ENCODE measurements around the gene RCSD1. TPM values are rescaled to one million over a fixed set of nuclear protein-coding genes. Genes with fewer than 3 reads are reported as not detected.

RCSD1 gene
- total and polyA plus RNA-seq, 2 of the 13 experiments (the other 11 are each of a cell fraction or from before 2014, with no cell fraction given): not detected

DNA sequence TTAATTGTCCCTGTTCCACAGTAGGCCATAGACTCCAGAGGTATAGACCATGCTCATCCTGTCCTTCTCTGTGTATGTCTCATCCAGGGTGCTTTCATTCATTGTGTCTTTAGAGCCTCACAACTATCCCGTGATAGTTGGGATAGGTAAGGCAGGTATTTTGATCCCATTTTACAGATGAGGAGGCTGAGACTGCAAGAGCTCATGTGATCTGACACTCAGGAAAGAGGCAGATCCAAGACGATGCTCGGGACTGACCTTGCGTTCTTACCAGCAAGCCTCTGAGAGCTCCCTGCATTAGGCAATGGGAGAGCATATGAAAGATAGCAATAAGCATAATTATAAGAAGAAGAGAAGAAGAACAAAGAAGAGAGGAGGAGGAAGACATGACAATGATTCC is 42.8 kb downstream of the RCSD1 start (continued):
- TF ChIP-seq ZFP36L2 (CRISPR knock-in tag; IDR thresholded peaks at IDR 0.05) (no peak), ZNF879 (CRISPR knock-in tag; IDR thresholded peaks at IDR 0.05) (no peak), ZNF205 (CRISPR knock-in tag; IDR thresholded peaks at IDR 0.05) (no peak), TOE1 (CRISPR knock-in tag; IDR thresholded peaks at IDR 0.05) (no peak)

DNA sequence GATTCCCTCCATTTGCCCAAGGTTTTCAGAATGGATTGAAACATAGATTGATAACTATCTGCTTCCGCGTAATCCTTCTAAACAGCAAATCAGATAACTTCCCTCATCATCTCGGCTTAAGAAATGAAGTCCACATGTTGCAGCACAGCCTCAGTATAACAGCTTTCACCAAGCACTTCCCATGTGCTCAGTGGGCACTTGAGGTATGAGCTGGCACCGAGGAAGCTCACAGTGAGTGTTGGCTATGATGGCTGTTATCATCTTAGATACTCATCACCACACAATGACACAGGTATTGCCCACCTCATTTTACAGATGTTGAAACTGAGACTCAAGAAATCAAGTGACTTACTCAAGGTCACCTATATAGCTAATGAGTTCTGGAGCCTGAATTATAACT is 43.2 kb downstream of the RCSD1 start:
- intact Hi-C loops (cut with micrococcal nuclease; ENCODE audit: unreplicated experiment) (no loop called here), in situ Hi-C loops (cut with HindIII; ENCODE audit: extremely low pct_ligation_motif_present, low pct_unique_long_range_greater_than_20kb) (no loop called here)
- no peak for DNase-seq (ENCODE audit: low spot score)
- Histone ChIP-seq H2AFZ (ENCODE audit: low read length) (no peak overlapping the region), H3K27me3 (ENCODE audit: control insufficient read depth in 1 of 2, insufficient read depth in 2 of 2, low read length in 2 of 2) (peaks cover 0 to 2% of the 10 kb centered on the region in 2 experiments; a peak in 1 of 5 replicates), H3K79me2 (ENCODE audit: insufficient read depth, low read length) (no peaks in the 10 kb centered on the region), H3K36me3 (replicated peaks in 1 of 2; ENCODE audit: control insufficient read depth in 1 of 2, insufficient read depth in 2 of 2, low read length in 2 of 2) (no peaks in the 10 kb centered on the region), H3K9ac (ENCODE audit: insufficient read depth, low read depth, low read length) (no peak overlapping the region), H4K20me1 (ENCODE audit: insufficient read depth, low read length) (no peaks in the 10 kb centered on the region), H3K4me2 (ENCODE audit: low read depth, low read length) (no peak overlapping the region), H3K4me3 (replicated peaks in 1 of 3; ENCODE audit: insufficient read depth in 1 of 3, low read depth in 2 of 3, low read length in 3 of 3) (no peak overlapping the region), H3K27ac (ENCODE audit: extremely low read length, insufficient read depth, low read length) (no peak overlapping the region), H3K4me1 (ENCODE audit: insufficient read depth, low read length) (no peaks in the 10 kb centered on the region), H3K9me3 (ENCODE audit: low read length) (no peaks in the 10 kb centered on the region)
- 61% methylated on average over 4 of the region's 4 CpGs for WGBS (ENCODE audit: low lambda C conversion rate)
- CTCF ChIA-PET (ENCODE audit: low intra/inter-chr PET ratio, low total read pairs): no interaction called here
- POLR2A ChIA-PET: no interaction called here
- no peak for ATAC-seq
- FAIRE-seq: no peak
- BruUV-seq (replicated peaks): no TSS peak
- no peak for TF ChIP-seq ZNF296 (CRISPR knock-in tag; conservative IDR thresholded peaks at IDR 0.05)
- no peak for TF ChIP-seq SKI (IDR thresholded peaks at IDR 0.05; ENCODE audit: partially characterized antibody)
- TF ChIP-seq, protein P1, sequence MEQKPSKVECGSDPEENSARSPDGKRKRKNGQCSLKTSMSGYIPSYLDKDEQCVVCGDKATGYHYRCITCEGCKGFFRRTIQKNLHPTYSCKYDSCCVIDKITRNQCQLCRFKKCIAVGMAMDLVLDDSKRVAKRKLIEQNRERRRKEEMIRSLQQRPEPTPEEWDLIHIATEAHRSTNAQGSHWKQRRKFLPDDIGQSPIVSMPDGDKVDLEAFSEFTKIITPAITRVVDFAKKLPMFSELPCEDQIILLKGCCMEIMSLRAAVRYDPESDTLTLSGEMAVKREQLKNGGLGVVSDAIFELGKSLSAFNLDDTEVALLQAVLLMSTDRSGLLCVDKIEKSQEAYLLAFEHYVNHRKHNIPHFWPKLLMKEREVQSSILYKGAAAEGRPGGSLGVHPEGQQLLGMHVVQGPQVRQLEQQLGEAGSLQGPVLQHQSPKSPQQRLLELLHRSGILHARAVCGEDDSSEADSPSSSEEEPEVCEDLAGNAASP (CRISPR knock-in tag; IDR thresholded peaks at IDR 0.05; ENCODE audit: borderline replicate concordance): no peak
- no peak for TF ChIP-seq SMC3 (IDR thresholded peaks at IDR 0.05; ENCODE audit: low read length)
- no peak for TF ChIP-seq ZNF709 (CRISPR knock-in tag; IDR thresholded peaks at IDR 0.05)
- no peak for TF ChIP-seq ZNF75D (CRISPR knock-in tag; IDR thresholded peaks at IDR 0.05; ENCODE audit: borderline replicate concordance)
- no peak for TF ChIP-seq IKZF1 (IDR thresholded peaks at IDR 0.05)
- TF ChIP-seq ZEB1 (IDR thresholded peaks at IDR 0.05; ENCODE audit: insufficient replicate concordance, low read depth): no peak
- no peak for TF ChIP-seq ZNF841 (CRISPR knock-in tag; IDR thresholded peaks at IDR 0.05; ENCODE audit: borderline replicate concordance)
- TF ChIP-seq ZNF292 (CRISPR knock-in tag; IDR thresholded peaks at IDR 0.05; ENCODE audit: borderline replicate concordance, low read depth): no peak
- TF ChIP-seq, protein P2, sequence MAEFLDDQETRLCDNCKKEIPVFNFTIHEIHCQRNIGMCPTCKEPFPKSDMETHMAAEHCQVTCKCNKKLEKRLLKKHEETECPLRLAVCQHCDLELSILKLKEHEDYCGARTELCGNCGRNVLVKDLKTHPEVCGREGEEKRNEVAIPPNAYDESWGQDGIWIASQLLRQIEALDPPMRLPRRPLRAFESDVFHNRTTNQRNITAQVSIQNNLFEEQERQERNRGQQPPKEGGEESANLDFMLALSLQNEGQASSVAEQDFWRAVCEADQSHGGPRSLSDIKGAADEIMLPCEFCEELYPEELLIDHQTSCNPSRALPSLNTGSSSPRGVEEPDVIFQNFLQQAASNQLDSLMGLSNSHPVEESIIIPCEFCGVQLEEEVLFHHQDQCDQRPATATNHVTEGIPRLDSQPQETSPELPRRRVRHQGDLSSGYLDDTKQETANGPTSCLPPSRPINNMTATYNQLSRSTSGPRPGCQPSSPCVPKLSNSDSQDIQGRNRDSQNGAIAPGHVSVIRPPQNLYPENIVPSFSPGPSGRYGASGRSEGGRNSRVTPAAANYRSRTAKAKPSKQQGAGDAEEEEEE (CRISPR knock-in tag; IDR thresholded peaks at IDR 0.05; ENCODE audit: borderline replicate concordance): no peak
- TF ChIP-seq, protein P3, sequence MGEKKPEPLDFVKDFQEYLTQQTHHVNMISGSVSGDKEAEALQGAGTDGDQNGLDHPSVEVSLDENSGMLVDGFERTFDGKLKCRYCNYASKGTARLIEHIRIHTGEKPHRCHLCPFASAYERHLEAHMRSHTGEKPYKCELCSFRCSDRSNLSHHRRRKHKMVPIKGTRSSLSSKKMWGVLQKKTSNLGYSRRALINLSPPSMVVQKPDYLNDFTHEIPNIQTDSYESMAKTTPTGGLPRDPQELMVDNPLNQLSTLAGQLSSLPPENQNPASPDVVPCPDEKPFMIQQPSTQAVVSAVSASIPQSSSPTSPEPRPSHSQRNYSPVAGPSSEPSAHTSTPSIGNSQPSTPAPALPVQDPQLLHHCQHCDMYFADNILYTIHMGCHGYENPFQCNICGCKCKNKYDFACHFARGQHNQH (CRISPR knock-in tag; IDR thresholded peaks at IDR 0.05): no peak
